K562 (cell line): ENCODE results near the gene TRAIP. TPM values are rescaled to one million over a fixed set of nuclear protein-coding genes. Genes with fewer than 3 reads are reported as not detected.

Experiments
- ATF1 ChIP-seq, 2 experiments: fragments of 450-650 bp in 1 of 2; IDR thresholded peaks; 2 replicates each; pipeline ENCODE4 v1.6.1; 2016; ENCODE audit warnings: missing compliant biosample characterization in 1 of 2, missing genetic modification characterization in 1 of 2
- BRD4 ChIP-seq: fragments of 200-600 bp; sonication (generic); IDR thresholded peaks from 2 replicates; pipeline ENCODE4 v1.6.1; 2017; ENCODE audit warnings: inconsistent platforms
- DLX4 ChIP-seq: fragments of 250-450 bp; sonication (Bioruptor Pico); IDR thresholded peaks from 2 replicates; pipeline ENCODE4 v1.6.1; 2021; ENCODE audit warnings: mild to moderate bottlenecking
- E4F1 ChIP-seq: fragments of 250-450 bp; sonication (Bioruptor Pico); IDR thresholded peaks from 2 replicates; pipeline ENCODE4 v1.5.0; 2021; ENCODE audit warnings: mild to moderate bottlenecking, borderline replicate concordance
- HMG20B ChIP-seq: fragments of 250-450 bp; sonication (Bioruptor Pico); IDR thresholded peaks from 2 replicates; pipeline ENCODE4 v1.5.0; 2021; ENCODE audit warnings: mild to moderate bottlenecking
- PHF20 ChIP-seq: fragments of 450-650 bp; IDR thresholded peaks from 2 replicates; pipeline ENCODE4 v1.6.1; 2018; ENCODE audit not compliant: partially characterized antibody
- PHTF2 ChIP-seq: fragments of 250-450 bp; sonication (Bioruptor Pico); IDR thresholded peaks from 2 replicates; pipeline ENCODE4 v1.5.0; 2021; ENCODE audit warnings: mild to moderate bottlenecking
- ZBTB40 ChIP-seq, 2 experiments: fragments of 450-650 bp in 1 of 2; sonication (generic) in 1 of 2; formaldehyde crosslinking in 1 of 2; IDR thresholded peaks; 2 replicates each; pipeline versions ENCODE4 v1.7.1 to v1.9.0; 2016 to 2022; ENCODE audit warnings: inconsistent platforms in 1 of 2, mild to moderate bottlenecking in 1 of 2, missing genetic modification reagents in 1 of 2
- ZNF444 ChIP-seq: fragments of 250-450 bp; sonication (Bioruptor Pico); IDR thresholded peaks from 2 replicates; pipeline ENCODE4 v1.4.0; 2020; ENCODE audit warnings: mild to moderate bottlenecking, moderate library complexity
- polyA plus RNA-seq, 8 experiments: library from polyadenylated mRNA; depleted of rRNA in 4 of 8; stranded (reverse) in 5 of 8; unstranded in 3 of 8; fragments of >200 nt; fragmentation: Nextera tagmentation in 2 of 8; fragmentation: Illumina TruSeq in 1 of 8; extraction: Ambion mirVana in 2 of 8; extraction: Trizol in 1 of 8; gene quantifications; 2 replicates each; pipeline versions ENCODE4 v1.2.1 to v1.2.3, GENCODE V29; 2011 to 2014; ENCODE audit warnings: inconsistent platforms in 1 of 8, missing spikeins in 1 of 8
- total RNA-seq, 7 experiments: library from RNA; depleted of rRNA in 6 of 7; stranded (reverse); fragments of >200 nt in 6 of 7; fragmentation: Illumina TruSeq in 2 of 7; extraction: Trizol in 2 of 7; gene quantifications; 2 replicates each; pipeline versions ENCODE4 v1.2.1 to v1.2.3, GENCODE V29; 2011 to 2021; ENCODE audit warnings: low replicate concordance in 1 of 7

The TRAIP gene
- total and polyA plus RNA-seq, 9 of the 15 experiments (the other 6 are each of a cell fraction or from before 2014, with no cell fraction given): 14.3 to 38.6 (median 21.2) TPM

GRCh38 chr3:49856181-49857005, at the start of gene TRAIP (continued):
- peak; percentile 85 for TF ChIP-seq PHF20
- TF ChIP-seq ZBTB40 (IDR thresholded peaks at IDR 0.05): peak; percentile 93
- TF ChIP-seq ZBTB40 (CRISPR knock-in tag; IDR thresholded peaks at IDR 0.05): no peak
- TF ChIP-seq BRD4: no peak
- TF ChIP-seq ZNF444 (CRISPR knock-in tag): no peak
- TF ChIP-seq DLX4 (CRISPR knock-in tag): no peak
- TF ChIP-seq PHTF2: no peak
- no peak for TF ChIP-seq ATF1 (CRISPR knock-in tag; IDR thresholded peaks at IDR 0.05)
- peak; percentile 82 for TF ChIP-seq ATF1 (tag; IDR thresholded peaks at IDR 0.05)
- no peak for TF ChIP-seq HMG20B (CRISPR knock-in tag)
- no peak for TF ChIP-seq E4F1 (CRISPR knock-in tag)
